Activated CD8-positive, alpha-beta T cell treated with anti-CD3 and anti-CD28 coated beads for 36 hours (primary cell): ENCODE data around the gene SKIC3. TPM values are rescaled to one million over a fixed set of nuclear protein-coding genes. Genes with fewer than 3 reads are reported as not detected.

ENCODE experiments used
- ATAC-seq: fragments of 200-7000 bp; cut with Tn5 transposase; one replicate; pipeline ENCODE4 v1.10.0; 2021; ENCODE audit warnings: mild to moderate bottlenecking, moderate library complexity
- CTCF ChIA-PET: fragments of 350-600 bp; sonication (Branson Sonifier 250); formaldehyde crosslinking; loops from one replicate; lab custom pipeline; 2021; ENCODE audit warnings: antibody characterized with exemption; lab: Charles Lee
- POLR2A ChIA-PET: fragments of 350-600 bp; sonication (Branson Sonifier 250); formaldehyde crosslinking; loops from one replicate; lab custom pipeline; 2021; ENCODE audit warnings: antibody characterized with exemption; lab: Charles Lee
- DNase-seq: peaks from one replicate; pipeline ENCODE4 v3.0.0-alpha.2; 2020
- H3K27ac Mint-ChIP-seq: one replicate; pipeline ENCODE4 v1.8.0; 2021; ENCODE audit warnings: mild to moderate bottlenecking, mixed read lengths
- H3K27me3 Mint-ChIP-seq: one replicate; pipeline ENCODE4 v1.8.0; 2021; ENCODE audit warnings: mixed read lengths
- H3K36me3 Mint-ChIP-seq: one replicate; pipeline ENCODE4 v1.8.0; 2021; ENCODE audit warnings: low read depth, mixed read lengths
- H3K4me1 Mint-ChIP-seq: one replicate; pipeline ENCODE4 v1.8.0; 2021; ENCODE audit warnings: low read depth, mixed read lengths
- H3K4me3 Mint-ChIP-seq: one replicate; pipeline ENCODE4 v1.8.0; 2021; ENCODE audit warnings: mild to moderate bottlenecking, moderate library complexity, mixed read lengths
- H3K9me3 Mint-ChIP-seq: one replicate; pipeline ENCODE4 v1.8.0; 2021; ENCODE audit warnings: mixed read lengths
- intact Hi-C: fragments of 100-400 bp; cut with micrococcal nuclease; formaldehyde crosslinking; loops from one replicate; pipeline ENCODE4 v1.10.0; 2022
- total RNA-seq, 2 experiments: library from RNA; stranded (reverse); gene quantifications; one replicate each; pipeline ENCODE4 v1.2.3, GENCODE V29; 2021
- TF ChIP-seq, protein P1 (sequence below): fragments of 200-600 bp; IDR thresholded peaks from one replicate; pipeline ENCODE4 v1.8.0; 2022; ENCODE audit warnings: antibody characterized with exemption, mild to moderate bottlenecking

SKIC3 gene
- total RNA-seq, 2 experiments from 2014 or later = 68.2 to 70.0 TPM

DNA sequence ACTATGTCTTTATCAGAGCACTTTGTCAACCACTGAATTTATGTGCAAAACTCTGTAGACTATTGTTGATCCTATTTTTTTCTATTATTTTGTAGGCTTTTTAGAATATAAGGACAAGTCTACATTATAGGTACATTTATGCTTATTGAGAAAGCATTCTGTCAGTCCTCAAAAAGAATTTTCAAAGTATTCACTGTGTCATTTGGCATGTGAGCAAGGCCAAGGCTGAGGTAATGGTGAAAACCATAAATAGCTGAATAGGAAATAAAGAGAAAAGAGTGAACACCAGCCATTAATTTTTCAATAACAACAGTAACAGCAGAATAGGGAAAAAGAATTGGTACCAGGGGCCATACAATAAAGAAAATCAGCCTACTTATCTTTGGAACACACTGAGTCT, 21.0 kb downstream of the SKIC3 start:
- H3K9me3 Mint-ChIP-seq = no peaks in the 10 kb centered on the region
- DNase-seq = no peak
- TF ChIP-seq, protein P1, sequence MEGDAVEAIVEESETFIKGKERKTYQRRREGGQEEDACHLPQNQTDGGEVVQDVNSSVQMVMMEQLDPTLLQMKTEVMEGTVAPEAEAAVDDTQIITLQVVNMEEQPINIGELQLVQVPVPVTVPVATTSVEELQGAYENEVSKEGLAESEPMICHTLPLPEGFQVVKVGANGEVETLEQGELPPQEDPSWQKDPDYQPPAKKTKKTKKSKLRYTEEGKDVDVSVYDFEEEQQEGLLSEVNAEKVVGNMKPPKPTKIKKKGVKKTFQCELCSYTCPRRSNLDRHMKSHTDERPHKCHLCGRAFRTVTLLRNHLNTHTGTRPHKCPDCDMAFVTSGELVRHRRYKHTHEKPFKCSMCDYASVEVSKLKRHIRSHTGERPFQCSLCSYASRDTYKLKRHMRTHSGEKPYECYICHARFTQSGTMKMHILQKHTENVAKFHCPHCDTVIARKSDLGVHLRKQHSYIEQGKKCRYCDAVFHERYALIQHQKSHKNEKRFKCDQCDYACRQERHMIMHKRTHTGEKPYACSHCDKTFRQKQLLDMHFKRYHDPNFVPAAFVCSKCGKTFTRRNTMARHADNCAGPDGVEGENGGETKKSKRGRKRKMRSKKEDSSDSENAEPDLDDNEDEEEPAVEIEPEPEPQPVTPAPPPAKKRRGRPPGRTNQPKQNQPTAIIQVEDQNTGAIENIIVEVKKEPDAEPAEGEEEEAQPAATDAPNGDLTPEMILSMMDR = no peak
- ChIA-PET CTCF (no interaction called here), POLR2A (no interaction called here)
- peaks cover 6% of the 10 kb centered on the region for H3K4me1 Mint-ChIP-seq
- peaks cover 42% of the 10 kb centered on the region for H3K36me3 Mint-ChIP-seq
- no peak overlapping the region for H3K27ac Mint-ChIP-seq
- no peak overlapping the region for H3K4me3 Mint-ChIP-seq
- ATAC-seq = no peak
- intact Hi-C loops = no loop called here
- no peaks in the 10 kb centered on the region for H3K27me3 Mint-ChIP-seq

DNA sequence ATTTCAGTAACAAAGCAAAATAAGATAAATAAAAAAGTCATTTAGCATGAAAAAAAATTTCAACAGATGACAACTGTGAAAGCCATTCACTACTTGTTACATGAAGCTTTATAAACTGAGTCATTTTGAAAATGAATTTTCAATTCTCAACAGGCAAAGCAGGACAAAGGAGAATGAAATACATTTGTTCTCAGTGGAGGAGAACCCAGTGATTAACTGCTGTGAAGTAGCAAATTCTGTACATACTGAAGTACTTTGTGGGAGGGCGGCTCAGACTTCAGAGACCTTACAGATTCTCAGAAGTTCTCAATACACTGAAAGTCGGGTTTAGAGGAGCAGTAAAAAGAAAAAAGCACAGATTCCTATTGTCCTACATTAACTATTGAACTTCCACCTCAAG, 21.7 kb downstream of the SKIC3 start:
- TF ChIP-seq, protein P1 = no peak
- no peak for DNase-seq
- intact Hi-C loops = no loop called here
- H3K4me3 Mint-ChIP-seq = no peak overlapping the region
- peaks cover 45% of the 10 kb centered on the region for H3K36me3 Mint-ChIP-seq
- no peak overlapping the region for H3K27ac Mint-ChIP-seq
- ChIA-PET POLR2A (no interaction called here), CTCF (no interaction called here)
- H3K9me3 Mint-ChIP-seq = no peaks in the 10 kb centered on the region
- H3K27me3 Mint-ChIP-seq = no peaks in the 10 kb centered on the region
- H3K4me1 Mint-ChIP-seq = peaks cover 6% of the 10 kb centered on the region
- no peak for ATAC-seq

- Mint-ChIP-seq H3K27ac (no peak overlapping the region), H3K36me3 (peaks cover 50% of the 10 kb centered on the region), H3K4me3 (no peak overlapping the region), H3K9me3 (no peaks in the 10 kb centered on the region), H3K4me1 (peaks cover 6% of the 10 kb centered on the region), H3K27me3 (no peaks in the 10 kb centered on the region)
- TF ChIP-seq, protein P1 = no peak
- intact Hi-C loops = no loop called here
- no peak for ATAC-seq
- ChIA-PET POLR2A (no interaction called here), CTCF (no interaction called here)
- no peak for DNase-seq
These were observed 22.4 kb downstream of the SKIC3 start for GRCh38 chr5:95532415-95532814.

- no peaks in the 10 kb centered on the region for H3K9me3 Mint-ChIP-seq
- intact Hi-C loops = no loop called here
- no peak overlapping the region for H3K27ac Mint-ChIP-seq
- no peak for DNase-seq
- ChIA-PET POLR2A (no interaction called here), CTCF (no interaction called here)
- TF ChIP-seq, protein P1 = no peak
- no peak for ATAC-seq
- H3K4me3 Mint-ChIP-seq = no peak overlapping the region
- H3K27me3 Mint-ChIP-seq = no peaks in the 10 kb centered on the region
- H3K36me3 Mint-ChIP-seq = peaks cover 49% of the 10 kb centered on the region
- H3K4me1 Mint-ChIP-seq = peaks cover 6% of the 10 kb centered on the region
These were observed 23.3 kb downstream of the SKIC3 start for GRCh38 chr5:95531491-95531890.

DNA sequence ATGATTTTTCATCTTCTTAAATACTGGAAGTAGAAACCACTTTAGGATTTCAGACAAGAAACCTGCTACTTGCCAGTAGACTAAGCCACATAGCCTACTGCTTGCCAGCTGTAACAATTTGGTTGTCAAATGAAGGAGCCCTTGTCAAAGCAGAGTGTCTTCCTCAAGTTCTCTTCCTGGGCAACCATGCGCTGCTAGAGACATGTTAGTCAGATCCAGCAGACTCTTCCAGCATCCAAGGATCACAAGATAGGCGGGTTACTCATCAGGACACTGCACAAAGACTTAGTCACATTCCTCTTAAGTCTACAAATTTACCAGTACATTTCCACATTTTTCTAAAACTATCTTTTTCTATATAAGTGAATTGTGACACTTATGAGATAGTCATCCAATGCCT, 24.4 kb downstream of the SKIC3 start:
- ATAC-seq (no peak), DNase-seq (no peak)
- ChIA-PET CTCF (no interaction called here), POLR2A (no interaction called here)
- no peaks in the 10 kb centered on the region for H3K27me3 Mint-ChIP-seq
- TF ChIP-seq, protein P1 = no peak
- H3K27ac Mint-ChIP-seq = no peak overlapping the region
- H3K36me3 Mint-ChIP-seq = peaks cover 42% of the 10 kb centered on the region
- H3K4me1 Mint-ChIP-seq = peaks cover 6% of the 10 kb centered on the region
- intact Hi-C loops = no loop called here
- H3K9me3 Mint-ChIP-seq = no peaks in the 10 kb centered on the region
- H3K4me3 Mint-ChIP-seq = no peak overlapping the region
